ENCODE results near the gene TMEM116. TPM values are rescaled to one million over a fixed set of nuclear protein-coding genes. Genes with fewer than 3 reads are reported as not detected.

TMEM116 gene
- total RNA-seq, 2 donors from 2014 or later: 22.4 to 28.4 TPM

DNA sequence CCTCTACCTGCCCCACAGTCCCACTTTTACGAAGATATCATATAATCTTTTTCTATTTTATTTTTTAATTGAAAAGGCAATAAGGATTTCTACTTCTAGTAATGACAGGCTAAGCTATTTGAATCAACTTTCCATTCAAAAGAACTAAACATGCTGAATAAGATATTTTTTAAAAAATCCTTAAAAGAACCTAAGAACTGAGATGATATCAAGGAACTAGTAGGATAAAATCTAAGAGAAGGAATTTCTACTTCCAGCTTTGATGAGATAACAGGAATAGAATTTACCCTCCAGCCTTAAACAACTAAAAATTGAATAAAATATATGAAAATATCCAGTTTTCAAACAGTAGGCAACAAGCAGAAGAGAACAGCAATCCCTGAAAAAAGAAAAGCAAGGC lies 69.0 kb downstream of the TMEM116 start:
- DNase-seq (no peak), ATAC-seq (no peak)
- no peaks in the 10 kb centered on the region for H3K9me3 ChIP-seq (ENCODE audit: control insufficient read depth, low read length, poor library complexity, severe bottlenecking)
- Mint-ChIP-seq H3K4me3 (no peak overlapping the region), H3K4me1 (peaks cover 5% of the 10 kb centered on the region), H3K27ac (no peak overlapping the region), H3K27me3 (no peaks in the 10 kb centered on the region), H3K36me3 (ENCODE audit: low read depth) (no peaks in the 10 kb centered on the region)

DNA sequence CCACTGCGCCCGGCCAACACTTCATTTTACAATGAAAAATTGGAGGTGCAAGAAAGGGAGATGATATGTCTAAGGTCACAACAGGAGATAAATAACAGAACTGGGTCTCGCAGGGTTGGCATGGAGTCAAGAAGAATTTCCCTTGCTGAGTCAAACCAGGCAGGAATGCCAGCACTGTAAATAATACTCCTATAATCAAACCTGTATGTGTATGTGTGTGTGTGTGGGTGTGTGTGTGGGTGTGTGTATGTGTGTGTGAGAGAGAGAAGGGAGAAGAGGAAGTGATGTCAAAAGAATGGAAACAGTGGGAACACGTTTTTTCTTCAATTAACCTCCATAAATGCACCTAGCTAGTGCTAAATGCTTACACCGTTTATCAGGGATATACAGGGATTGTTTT lies 70.4 kb downstream of the TMEM116 start:
- no peaks in the 10 kb centered on the region for H3K36me3 Mint-ChIP-seq (ENCODE audit: low read depth)
- ATAC-seq (no peak), DNase-seq (no peak)
- peaks cover 2% of the 10 kb centered on the region for H3K4me1 Mint-ChIP-seq
- peak overlapping the region; percentile 8 for H3K27ac Mint-ChIP-seq
- no peaks in the 10 kb centered on the region for H3K9me3 ChIP-seq (ENCODE audit: control insufficient read depth, low read length, poor library complexity, severe bottlenecking)
- no peak overlapping the region for H3K4me3 Mint-ChIP-seq
- H3K27me3 Mint-ChIP-seq: no peaks in the 10 kb centered on the region

GRCh38 chr12:111937429-111937828 lies 75.5 kb downstream of the TMEM116 start:
- ATAC-seq (no peak), DNase-seq (no peak)
- no peaks in the 10 kb centered on the region for H3K27me3 Mint-ChIP-seq
- H3K27ac Mint-ChIP-seq: no peak overlapping the region
- no peaks in the 10 kb centered on the region for H3K36me3 Mint-ChIP-seq (ENCODE audit: low read depth)
- H3K4me3 Mint-ChIP-seq: no peak overlapping the region
- no peaks in the 10 kb centered on the region for H3K4me1 Mint-ChIP-seq
- H3K9me3 ChIP-seq (ENCODE audit: control insufficient read depth, low read length, poor library complexity, severe bottlenecking): no peaks in the 10 kb centered on the region

- no peaks in the 10 kb centered on the region for H3K9me3 ChIP-seq (ENCODE audit: control insufficient read depth, low read length, poor library complexity, severe bottlenecking)
- no peak overlapping the region for H3K4me3 Mint-ChIP-seq
- ATAC-seq (no peak), DNase-seq (no peak)
- no peak overlapping the region for H3K27ac Mint-ChIP-seq
- H3K27me3 Mint-ChIP-seq: no peaks in the 10 kb centered on the region
- H3K4me1 Mint-ChIP-seq: no peaks in the 10 kb centered on the region
- H3K36me3 Mint-ChIP-seq (ENCODE audit: low read depth): no peaks in the 10 kb centered on the region
Observed at GRCh38 chr12:111936869-111937268, 76.1 kb downstream of the TMEM116 start.

DNA sequence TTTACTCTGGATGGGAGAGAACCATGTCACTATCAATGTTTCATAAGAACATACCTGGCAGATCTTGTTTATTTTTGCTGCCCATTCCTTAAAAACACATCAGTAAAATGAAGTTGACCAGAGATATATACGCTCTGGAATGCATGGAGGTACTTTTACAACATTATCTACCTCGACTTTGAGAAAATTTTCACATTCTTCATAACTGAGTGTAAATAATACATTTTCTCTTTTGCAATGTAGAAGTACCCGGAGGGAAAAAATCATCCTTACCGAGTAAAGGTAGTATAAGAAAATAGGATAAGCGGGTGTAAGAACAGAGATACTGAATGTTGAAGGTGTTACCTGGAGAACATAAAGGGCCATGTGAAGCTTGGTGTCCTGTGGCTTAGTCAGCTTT lies 80.7 kb downstream of the TMEM116 start:
- DNase-seq (no peak), ATAC-seq (no peak)
- Mint-ChIP-seq H3K27ac (no peak overlapping the region), H3K4me3 (no peak overlapping the region), H3K36me3 (ENCODE audit: low read depth) (no peaks in the 10 kb centered on the region), H3K4me1 (no peaks in the 10 kb centered on the region), H3K27me3 (no peaks in the 10 kb centered on the region)
- H3K9me3 ChIP-seq (ENCODE audit: control insufficient read depth, low read length, poor library complexity, severe bottlenecking): no peaks in the 10 kb centered on the region

DNA sequence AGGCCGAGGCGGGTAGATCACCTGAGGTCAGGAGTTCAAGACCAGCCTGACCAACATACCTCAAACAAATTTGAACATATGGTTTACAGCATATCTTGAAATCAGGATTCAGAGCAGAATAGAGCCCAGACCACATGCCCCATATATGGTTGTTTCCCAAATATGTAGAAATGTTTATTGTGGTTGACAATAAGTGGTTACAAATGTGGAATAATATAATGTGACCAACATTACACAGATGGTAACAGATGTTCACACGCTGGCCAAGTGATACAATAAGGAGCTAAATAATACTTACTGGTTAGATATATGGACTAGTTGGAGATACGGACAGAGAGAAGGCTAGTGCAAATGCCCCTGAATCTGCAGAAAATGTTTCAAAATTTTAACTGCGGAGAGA lies 85.6 kb downstream of the TMEM116 start:
- Mint-ChIP-seq H3K4me3 (no peak overlapping the region), H3K27me3 (no peaks in the 10 kb centered on the region), H3K36me3 (ENCODE audit: low read depth) (no peaks in the 10 kb centered on the region), H3K4me1 (peaks cover 3% of the 10 kb centered on the region), H3K27ac (no peak overlapping the region)
- H3K9me3 ChIP-seq (ENCODE audit: control insufficient read depth, low read length, poor library complexity, severe bottlenecking): no peaks in the 10 kb centered on the region
- ATAC-seq: no peak
- no peak for DNase-seq

DNA sequence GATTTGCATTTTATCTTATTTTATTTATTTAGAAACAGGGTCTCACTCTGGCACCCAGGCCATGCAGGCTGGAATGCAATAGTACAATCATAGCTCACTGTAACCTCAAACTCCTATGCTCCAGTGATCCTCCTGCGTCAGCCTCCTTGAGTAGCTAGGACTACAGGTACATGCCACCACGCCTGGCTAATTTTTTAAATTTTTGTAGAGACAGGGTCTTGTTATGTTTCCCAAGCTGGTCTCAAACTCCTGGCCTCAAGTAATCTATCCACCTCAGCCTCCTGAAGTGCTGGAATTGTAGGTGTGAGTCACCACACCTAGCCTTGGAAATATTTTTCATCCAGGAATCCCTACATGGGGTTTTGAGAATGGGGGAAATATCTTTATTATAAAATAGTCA lies 86.3 kb downstream of the TMEM116 start:
- H3K9me3 ChIP-seq (ENCODE audit: control insufficient read depth, low read length, poor library complexity, severe bottlenecking): no peaks in the 10 kb centered on the region
- ATAC-seq: no peak
- H3K4me3 Mint-ChIP-seq: no peak overlapping the region
- no peak overlapping the region for H3K27ac Mint-ChIP-seq
- no peaks in the 10 kb centered on the region for H3K36me3 Mint-ChIP-seq (ENCODE audit: low read depth)
- H3K4me1 Mint-ChIP-seq: peaks cover 3% of the 10 kb centered on the region
- no peak for DNase-seq
- H3K27me3 Mint-ChIP-seq: no peaks in the 10 kb centered on the region

- no peaks in the 10 kb centered on the region for H3K36me3 Mint-ChIP-seq (ENCODE audit: low read depth)
- DNase-seq: no peak
- no peaks in the 10 kb centered on the region for H3K9me3 ChIP-seq (ENCODE audit: control insufficient read depth, low read length, poor library complexity, severe bottlenecking)
- ATAC-seq: no peak
- peaks cover 3% of the 10 kb centered on the region for H3K4me1 Mint-ChIP-seq
- peak overlapping the region; percentile 87 for H3K27ac Mint-ChIP-seq
- no peak overlapping the region for H3K4me3 Mint-ChIP-seq
- no peaks in the 10 kb centered on the region for H3K27me3 Mint-ChIP-seq
Observed at GRCh38 chr12:111925171-111925570, 87.8 kb downstream of the TMEM116 start.

GRCh38 chr12:111907740-111908139 lies 105.2 kb downstream of the TMEM116 start:
- Mint-ChIP-seq H3K27me3 (no peaks in the 10 kb centered on the region), H3K4me3 (no peak overlapping the region), H3K4me1 (no peaks in the 10 kb centered on the region), H3K36me3 (ENCODE audit: low read depth) (no peaks in the 10 kb centered on the region), H3K27ac (no peak overlapping the region)
- DNase-seq: no peak
- peaks cover 4% of the 10 kb centered on the region for H3K9me3 ChIP-seq (ENCODE audit: control insufficient read depth, low read length, poor library complexity, severe bottlenecking)
- no peak for ATAC-seq

- Mint-ChIP-seq H3K27ac (no peak overlapping the region), H3K27me3 (no peaks in the 10 kb centered on the region), H3K4me3 (no peak overlapping the region), H3K4me1 (peaks cover 6% of the 10 kb centered on the region), H3K36me3 (ENCODE audit: low read depth) (no peaks in the 10 kb centered on the region)
- ATAC-seq (no peak), DNase-seq (no peak)
- H3K9me3 ChIP-seq (ENCODE audit: control insufficient read depth, low read length, poor library complexity, severe bottlenecking): peaks cover 4% of the 10 kb centered on the region
Observed at GRCh38 chr12:111905502-111905901, 107.5 kb downstream of the TMEM116 start.

DNA sequence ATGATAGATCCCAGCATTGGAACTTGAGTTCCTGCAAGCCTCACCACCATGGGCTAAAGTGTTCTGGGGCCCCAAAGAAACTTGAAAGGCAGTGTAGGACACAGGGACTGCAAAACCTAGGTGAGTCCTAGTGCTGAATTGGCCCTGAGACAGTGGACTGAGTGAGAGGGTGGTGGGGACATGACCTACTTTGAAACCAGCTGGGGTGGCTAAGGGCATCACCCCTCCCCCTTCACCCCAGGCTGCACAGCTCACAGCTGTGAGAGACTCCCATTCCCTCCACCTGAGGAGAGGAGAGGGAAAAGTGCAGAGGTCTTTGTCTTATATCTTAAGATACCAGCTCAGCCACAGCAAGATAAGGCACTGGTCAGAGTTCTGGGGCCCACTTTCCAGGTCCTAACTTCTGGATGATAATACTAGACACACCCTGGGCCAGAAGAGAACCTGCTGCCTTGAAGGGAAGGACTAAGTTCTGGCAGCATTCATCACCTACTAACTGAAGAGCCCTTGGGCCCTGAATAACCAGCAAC lies 108.5 kb downstream of the TMEM116 start:
- H3K4me3 Mint-ChIP-seq: no peak overlapping the region
- H3K36me3 Mint-ChIP-seq (ENCODE audit: low read depth): no peaks in the 10 kb centered on the region
- H3K4me1 Mint-ChIP-seq: peaks cover 6% of the 10 kb centered on the region
- DNase-seq (no peak), ATAC-seq (no peak)
- no peak overlapping the region for H3K27ac Mint-ChIP-seq
- no peaks in the 10 kb centered on the region for H3K27me3 Mint-ChIP-seq
- peaks cover 4% of the 10 kb centered on the region for H3K9me3 ChIP-seq (ENCODE audit: control insufficient read depth, low read length, poor library complexity, severe bottlenecking)

DNA sequence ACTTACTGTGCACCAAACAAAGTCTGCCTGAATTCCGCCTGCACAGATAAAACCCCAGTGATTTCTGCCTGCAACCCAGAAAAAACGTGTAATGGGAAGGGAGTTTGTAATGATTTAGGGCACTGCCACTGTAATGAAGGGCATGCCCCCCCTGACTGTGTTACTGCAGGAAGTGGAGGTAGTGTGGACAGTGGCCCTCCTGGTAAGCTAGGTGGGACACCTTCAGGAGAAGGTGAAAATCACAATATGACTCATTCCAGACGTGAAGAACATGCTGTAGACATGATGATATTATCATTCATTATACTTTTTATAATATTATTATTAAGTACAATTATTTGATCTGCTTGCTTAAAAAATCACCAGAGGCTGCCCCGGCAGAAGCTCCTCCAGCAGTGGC lies 111.8 kb downstream of the TMEM116 start:
- H3K4me1 Mint-ChIP-seq: peaks cover 6% of the 10 kb centered on the region
- ATAC-seq: no peak
- no peak for DNase-seq
- no peak overlapping the region for H3K4me3 Mint-ChIP-seq
- no peaks in the 10 kb centered on the region for H3K27me3 Mint-ChIP-seq
- no peaks in the 10 kb centered on the region for H3K36me3 Mint-ChIP-seq (ENCODE audit: low read depth)
- H3K27ac Mint-ChIP-seq: peak overlapping the region; percentile 57
- no peaks in the 10 kb centered on the region for H3K9me3 ChIP-seq (ENCODE audit: control insufficient read depth, low read length, poor library complexity, severe bottlenecking)

GRCh38 chr12:111894556-111894955 lies 118.4 kb downstream of the TMEM116 start:
- DNase-seq: no peak
- no peak for ATAC-seq
- Mint-ChIP-seq H3K27ac (peak overlapping the region; percentile 62), H3K27me3 (no peaks in the 10 kb centered on the region), H3K4me1 (peaks cover 2% of the 10 kb centered on the region), H3K36me3 (ENCODE audit: low read depth) (peaks cover 6% of the 10 kb centered on the region), H3K4me3 (no peak overlapping the region)
- no peaks in the 10 kb centered on the region for H3K9me3 ChIP-seq (ENCODE audit: control insufficient read depth, low read length, poor library complexity, severe bottlenecking)

DNA sequence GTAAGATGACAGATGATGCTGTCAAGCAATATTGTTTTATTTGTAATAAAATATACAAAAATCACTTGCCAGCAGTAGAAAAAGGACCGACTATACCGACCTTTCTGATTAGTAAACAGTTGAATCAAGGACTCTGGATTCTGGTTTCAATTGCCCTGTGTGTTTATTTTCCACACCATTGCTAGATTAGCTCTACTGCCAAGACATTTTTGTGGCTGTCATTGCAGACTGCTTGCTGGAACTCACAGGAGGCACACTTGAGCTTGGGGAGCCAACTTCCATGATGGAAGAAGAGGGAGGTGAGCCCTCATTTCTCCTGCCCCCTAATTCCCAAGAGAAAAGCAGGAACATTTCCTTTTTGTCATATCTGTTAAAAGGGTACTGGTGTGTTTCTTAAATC lies 119.7 kb downstream of the TMEM116 start:
- H3K4me3 Mint-ChIP-seq: no peak overlapping the region
- ATAC-seq: no peak
- DNase-seq: no peak
- no peaks in the 10 kb centered on the region for H3K27me3 Mint-ChIP-seq
- peaks cover 6% of the 10 kb centered on the region for H3K36me3 Mint-ChIP-seq (ENCODE audit: low read depth)
- H3K9me3 ChIP-seq (ENCODE audit: control insufficient read depth, low read length, poor library complexity, severe bottlenecking): no peaks in the 10 kb centered on the region
- H3K27ac Mint-ChIP-seq: no peak overlapping the region
- H3K4me1 Mint-ChIP-seq: peaks cover 2% of the 10 kb centered on the region

Measured in T-helper 17 cell (primary cell).